Bronchial epithelial cell (primary cell): ENCODE data around the gene LCN1. TPM values are rescaled to one million over a fixed set of nuclear protein-coding genes. Genes with fewer than 3 reads are reported as not detected.

Experiments used
- DNase-seq: peaks from one replicate; pipeline ENCODE4 v3.0.0-alpha.2; 2010; ENCODE audit warnings: low read depth
- FAIRE-seq: peaks from 2 replicates; lab custom pipeline; 2011; peaks lifted over from hg19 to GRCh38; lab: Jason Lieb, UNC
- H3K27me3 ChIP-seq: 2 replicates; pipeline ENCODE4 v1.5.1; 2011; ENCODE audit warnings: low read length; ENCODE audit not compliant: control insufficient read depth, insufficient read depth
- H3K36me3 ChIP-seq: 2 replicates; pipeline ENCODE4 v1.5.1; 2011; ENCODE audit warnings: low read length; ENCODE audit not compliant: control insufficient read depth, insufficient read depth
- H3K4me3 ChIP-seq: 2 replicates; pipeline ENCODE4 v1.5.1; 2011; ENCODE audit warnings: mild to moderate bottlenecking, low read depth, low read length, control low read depth
- total RNA-seq: library from RNA; depleted of rRNA; stranded (reverse); fragments of >200 nt; gene quantifications from 2 replicates; pipeline ENCODE4 v1.2.1, GENCODE V29; 2014
- TF ChIP-seq, protein P1 (sequence below): IDR thresholded peaks from 2 replicates; pipeline ENCODE4 v1.5.1; 2011; ENCODE audit warnings: mild to moderate bottlenecking, moderate library complexity, low read length, control low read depth, inconsistent platforms; ENCODE audit not compliant: insufficient read depth, severe bottlenecking

LCN1 gene
- total RNA-seq, 1 donor from 2014 or later: not detected

DNA sequence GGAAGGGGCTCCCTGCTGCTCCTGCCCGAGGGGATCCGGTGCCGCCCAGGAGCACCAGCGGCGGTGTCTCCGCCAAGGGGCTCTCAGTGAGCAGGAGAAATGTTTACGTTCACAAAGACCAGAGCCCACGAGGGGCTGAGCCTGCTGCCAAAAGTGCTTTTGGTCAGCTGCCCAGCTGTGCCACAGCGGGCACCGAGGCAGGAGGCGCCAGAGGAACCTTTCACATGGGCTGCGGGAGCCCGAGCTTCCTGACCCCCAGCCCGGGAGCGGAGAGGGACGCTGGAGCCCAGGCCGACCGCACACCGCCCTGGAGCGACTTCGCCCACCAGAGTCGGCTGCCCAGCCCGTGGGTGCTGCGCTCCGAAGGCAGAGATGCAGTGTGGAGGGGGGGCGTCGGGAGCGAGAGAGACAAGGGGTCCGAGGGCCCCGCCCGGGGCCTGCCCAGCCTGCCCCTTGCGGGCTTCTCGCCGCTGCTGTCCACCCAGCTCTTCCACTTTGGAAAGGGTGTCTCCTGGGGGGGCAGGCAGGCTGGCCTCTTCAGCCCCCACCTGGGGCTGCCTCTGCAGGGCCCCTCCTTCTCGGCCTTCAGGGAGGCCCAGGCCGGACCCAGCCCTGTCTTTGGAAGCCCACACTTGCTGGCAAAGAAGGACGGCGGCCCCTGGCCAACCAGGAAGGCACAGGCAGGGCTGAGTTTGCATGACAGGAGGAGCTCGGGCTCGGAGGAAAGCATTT is 33.8 kb upstream of the LCN1 start:
- peaks cover 5% of the 10 kb centered on the region for H3K36me3 ChIP-seq
- TF ChIP-seq, protein P1, sequence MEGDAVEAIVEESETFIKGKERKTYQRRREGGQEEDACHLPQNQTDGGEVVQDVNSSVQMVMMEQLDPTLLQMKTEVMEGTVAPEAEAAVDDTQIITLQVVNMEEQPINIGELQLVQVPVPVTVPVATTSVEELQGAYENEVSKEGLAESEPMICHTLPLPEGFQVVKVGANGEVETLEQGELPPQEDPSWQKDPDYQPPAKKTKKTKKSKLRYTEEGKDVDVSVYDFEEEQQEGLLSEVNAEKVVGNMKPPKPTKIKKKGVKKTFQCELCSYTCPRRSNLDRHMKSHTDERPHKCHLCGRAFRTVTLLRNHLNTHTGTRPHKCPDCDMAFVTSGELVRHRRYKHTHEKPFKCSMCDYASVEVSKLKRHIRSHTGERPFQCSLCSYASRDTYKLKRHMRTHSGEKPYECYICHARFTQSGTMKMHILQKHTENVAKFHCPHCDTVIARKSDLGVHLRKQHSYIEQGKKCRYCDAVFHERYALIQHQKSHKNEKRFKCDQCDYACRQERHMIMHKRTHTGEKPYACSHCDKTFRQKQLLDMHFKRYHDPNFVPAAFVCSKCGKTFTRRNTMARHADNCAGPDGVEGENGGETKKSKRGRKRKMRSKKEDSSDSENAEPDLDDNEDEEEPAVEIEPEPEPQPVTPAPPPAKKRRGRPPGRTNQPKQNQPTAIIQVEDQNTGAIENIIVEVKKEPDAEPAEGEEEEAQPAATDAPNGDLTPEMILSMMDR: no peak
- no peak overlapping the region for H3K4me3 ChIP-seq
- DNase-seq (no peak), FAIRE-seq (no peak)
- no peaks in the 10 kb centered on the region for H3K27me3 ChIP-seq

- FAIRE-seq: no peak
Measured at GRCh38 chr9:135488013-135488330, 33.3 kb upstream of the LCN1 start.

DNA sequence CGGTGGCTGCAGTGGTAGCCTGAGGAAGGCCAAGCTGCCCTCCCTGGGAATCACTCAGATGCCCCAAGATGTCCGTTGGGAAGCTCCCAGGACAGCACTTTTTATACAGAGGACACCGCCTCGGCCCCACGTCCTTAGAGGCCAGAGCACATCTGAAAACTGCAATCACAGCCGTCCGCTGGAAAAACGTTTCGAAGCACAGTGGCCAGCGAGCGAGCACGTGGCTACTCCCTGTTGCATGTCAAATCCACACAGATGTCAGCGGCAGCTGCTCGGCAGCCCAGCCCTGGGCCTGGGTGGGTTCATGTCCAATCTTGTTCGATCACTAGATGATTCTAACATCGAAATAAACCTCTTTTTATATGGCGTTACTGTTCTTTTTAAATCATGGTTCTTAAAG is 32.7 kb upstream of the LCN1 start:
- no peak for FAIRE-seq
- H3K27me3 ChIP-seq: no peaks in the 10 kb centered on the region
- no peak overlapping the region for H3K4me3 ChIP-seq
- TF ChIP-seq, protein P1: no peak
- no peak for DNase-seq
- H3K36me3 ChIP-seq: peaks cover 5% of the 10 kb centered on the region

More at GRCh38 chr9:135488013-135488330, 33.3 kb upstream of the LCN1 start:
- H3K36me3 ChIP-seq: peaks cover 5% of the 10 kb centered on the region
- DNase-seq: no peak
- no peak overlapping the region for H3K4me3 ChIP-seq
- TF ChIP-seq, protein P1: no peak
- no peaks in the 10 kb centered on the region for H3K27me3 ChIP-seq

DNA sequence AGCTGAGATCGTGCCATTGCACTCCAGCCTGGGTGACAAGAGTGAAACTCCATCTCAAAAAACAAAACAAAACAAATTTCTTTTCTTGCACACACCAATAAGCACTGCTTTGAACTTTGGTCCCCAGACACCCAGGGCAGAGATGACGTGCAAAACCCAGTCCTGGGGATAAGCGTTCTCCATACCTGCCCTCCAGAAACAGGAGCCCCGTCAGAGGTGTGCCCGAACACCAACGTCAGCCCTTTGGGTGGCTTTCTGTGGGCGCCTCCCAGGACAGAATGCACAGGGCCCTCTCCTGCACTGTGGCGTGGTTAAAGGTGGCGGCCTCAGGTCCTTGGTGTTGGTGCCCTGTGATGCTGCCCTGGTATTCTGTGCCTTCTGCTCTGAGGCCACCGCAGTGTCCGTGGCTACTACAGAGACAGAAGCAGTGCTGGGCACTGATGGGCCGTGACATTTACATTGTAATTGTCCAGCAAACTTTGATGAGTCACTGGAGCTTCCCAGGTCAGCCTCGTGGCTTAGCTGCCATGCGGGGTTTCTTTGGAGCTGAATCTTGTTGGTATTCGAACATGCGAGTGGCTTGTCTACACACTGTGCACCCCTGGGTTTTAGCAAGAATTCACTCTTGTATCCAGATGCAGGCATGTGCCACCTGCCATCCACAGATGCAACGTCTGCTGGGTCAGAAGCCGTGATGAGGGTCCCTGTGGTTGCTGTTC is 31.9 kb upstream of the LCN1 start:
- Histone ChIP-seq H3K27me3 (no peaks in the 10 kb centered on the region), H3K36me3 (peaks cover 2% of the 10 kb centered on the region), H3K4me3 (no peak overlapping the region)
- TF ChIP-seq, protein P1: no peak
- FAIRE-seq (no peak), DNase-seq (no peak)

DNA sequence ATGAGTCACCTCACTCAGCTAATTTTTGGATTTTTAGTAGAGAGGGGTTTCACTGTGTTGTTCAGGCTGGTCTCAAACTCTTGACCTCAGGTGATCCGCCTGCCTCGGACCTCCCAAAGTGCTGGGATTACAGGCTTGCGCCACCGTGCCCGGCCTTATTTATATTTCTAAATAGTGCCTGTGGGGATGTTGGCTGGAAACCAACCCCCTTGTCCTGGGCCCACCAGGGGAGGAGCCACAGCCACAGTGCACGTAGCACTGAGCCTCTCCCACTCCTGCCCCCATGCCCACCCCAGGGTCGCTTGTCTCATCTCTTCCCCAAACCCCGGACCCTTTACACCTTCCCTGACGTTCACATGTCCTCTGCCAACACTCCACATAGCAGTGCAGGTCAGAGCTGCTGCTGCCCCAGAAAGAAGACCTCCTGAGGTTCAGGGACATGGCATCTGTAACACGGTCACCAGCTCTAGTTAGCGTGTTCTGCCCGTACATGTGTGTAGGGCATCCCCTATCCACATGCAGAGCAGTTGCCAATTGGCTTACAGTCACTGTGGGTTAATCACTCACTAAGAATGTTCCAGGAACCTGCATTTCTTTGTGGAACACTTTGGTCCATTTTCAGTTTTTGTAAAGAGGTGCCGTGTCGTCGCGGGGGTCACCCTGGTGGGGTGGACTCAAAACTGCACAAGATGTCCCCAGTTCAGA is 30.9 kb upstream of the LCN1 start:
- no peak overlapping the region for H3K4me3 ChIP-seq

More for the DNA sequence above, 30.9 kb upstream of the LCN1 start:
- no peak for DNase-seq
- TF ChIP-seq, protein P1: no peak
- peak; percentile 89 for FAIRE-seq
- H3K27me3 ChIP-seq: no peaks in the 10 kb centered on the region
- H3K36me3 ChIP-seq: peaks cover 2% of the 10 kb centered on the region
